Lung (tissue), 16 donors: ENCODE data around the gene TRIM5. TPM values are rescaled to one million over a fixed set of nuclear protein-coding genes. Genes with fewer than 3 reads are reported as not detected.

Experiments
- ATAC-seq: fragments of 200-7000 bp; cut with Tn5 transposase; one replicate; pipeline ENCODE4 v1.9.1; 2020; ENCODE audit warnings: moderate number of reproducible peaks; ENCODE audit not compliant: insufficient read depth, low FRiP score
- DNase-seq, 3 donors: peaks; one replicate each; pipeline ENCODE4 v3.0.0-alpha.2; 2013 to 2017
- H3K27ac ChIP-seq, 2 donors: one replicate each; pipeline ENCODE4 v1.5.1; 2013; ENCODE audit warnings: mild to moderate bottlenecking in 2 of 2, moderate library complexity in 2 of 2, control low read depth in 1 of 2, inconsistent platforms in 1 of 2, low read depth in 1 of 2, low read length in 1 of 2
- H3K27me3 ChIP-seq, 3 donors: one replicate each; pipeline ENCODE4 v1.5.1; 2013; ENCODE audit warnings: low read length in 2 of 3; ENCODE audit not compliant: control insufficient read depth in 3 of 3, insufficient read depth in 3 of 3
- H3K36me3 ChIP-seq, 4 donors: one replicate each; pipeline ENCODE4 v1.5.1; 2013; ENCODE audit warnings: low read length in 4 of 4, mild to moderate bottlenecking in 1 of 4, moderate library complexity in 1 of 4; ENCODE audit not compliant: control insufficient read depth in 4 of 4, insufficient read depth in 4 of 4
- H3K4me1 ChIP-seq, 5 donors: one replicate each; pipeline ENCODE4 v1.5.1; 2013; ENCODE audit warnings: low read length in 5 of 5, mild to moderate bottlenecking in 2 of 5, moderate library complexity in 1 of 5; ENCODE audit not compliant: control insufficient read depth in 5 of 5, insufficient read depth in 5 of 5
- H3K4me3 ChIP-seq: one replicate; pipeline ENCODE4 v1.5.1; 2013; ENCODE audit warnings: mild to moderate bottlenecking, control low read depth, moderate library complexity
- H3K9ac ChIP-seq, 2 donors: one replicate each; pipeline ENCODE4 v1.5.1; 2013; ENCODE audit warnings: low read length in 2 of 2, control low read depth in 1 of 2; ENCODE audit not compliant: insufficient read depth in 1 of 2
- H3K9me3 ChIP-seq, 4 donors: one replicate each; pipeline ENCODE4 v1.5.1; 2013; ENCODE audit warnings: low read length in 3 of 4, mild to moderate bottlenecking in 1 of 4, moderate library complexity in 1 of 4; ENCODE audit not compliant: control insufficient read depth in 4 of 4, insufficient read depth in 3 of 4
- WGBS, 2 donors: extraction: QIAGEN DNeasy Blood & Tissue Kit; methylation state at CpG; one replicate each; pipeline ENCODE4 v1.1.7; 2013; 5-methylcytosine and 5-hydroxymethylcytosine counted together
- long read RNA-seq, 5 donors: transcript quantifications; one replicate each; lab custom pipeline, GENCODE V29; 2026
- polyA plus RNA-seq, 2 donors: library from polyadenylated mRNA; stranded (reverse); fragments of 200-250 nt; gene quantifications; one replicate each; pipeline ENCODE4 v1.2.1, GENCODE V29; 2013
- total RNA-seq, 2 donors: library from RNA; depleted of rRNA in 1 of 2; stranded (reverse); fragments of >200 nt in 1 of 2; gene quantifications; one replicate each; pipeline ENCODE4 v1.2.1, GENCODE V29; 2014 to 2021
- TF ChIP-seq, protein P1 (sequence below): IDR thresholded peaks from 2 replicates; pipeline ENCODE4 v1.5.1; 2012; ENCODE audit warnings: mild to moderate bottlenecking; ENCODE audit errors: control extremely low read depth, extremely low read depth
- donor health status: control.
- donor health status: control.
- donor health status: Bipolar disorder and iron deficiency.
- donor health status: healthy.
- donor health status: DM: yes; HTN: yes; CAD: no.

TRIM5 gene, protein sequence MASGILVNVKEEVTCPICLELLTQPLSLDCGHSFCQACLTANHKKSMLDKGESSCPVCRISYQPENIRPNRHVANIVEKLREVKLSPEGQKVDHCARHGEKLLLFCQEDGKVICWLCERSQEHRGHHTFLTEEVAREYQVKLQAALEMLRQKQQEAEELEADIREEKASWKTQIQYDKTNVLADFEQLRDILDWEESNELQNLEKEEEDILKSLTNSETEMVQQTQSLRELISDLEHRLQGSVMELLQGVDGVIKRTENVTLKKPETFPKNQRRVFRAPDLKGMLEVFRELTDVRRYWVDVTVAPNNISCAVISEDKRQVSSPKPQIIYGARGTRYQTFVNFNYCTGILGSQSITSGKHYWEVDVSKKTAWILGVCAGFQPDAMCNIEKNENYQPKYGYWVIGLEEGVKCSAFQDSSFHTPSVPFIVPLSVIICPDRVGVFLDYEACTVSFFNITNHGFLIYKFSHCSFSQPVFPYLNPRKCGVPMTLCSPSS
- 10 to 100 TPM; 34.1 to 46.0 TPM for total RNA-seq
- polyA plus RNA-seq: 10 to 100 TPM; 12.3 to 15.3 TPM
- long read RNA-seq, donor 1, partial matches to known transcripts: 32 of 36 reads
- long read RNA-seq, donor 1, other reads (novel, unspliced or antisense): 0 of 36 reads
- long read RNA-seq, donor 2, partial matches to known transcripts: 0 of 1 reads
- long read RNA-seq, donor 2, other reads (novel, unspliced or antisense): 0 of 1 reads
- long read RNA-seq, donor 3, partial matches to known transcripts: 0 of 1 reads
- long read RNA-seq, donor 3, other reads (novel, unspliced or antisense): 0 of 1 reads
- long read RNA-seq, donor 4: 0 reads
- long read RNA-seq, donor 5, partial matches to known transcripts: 34 of 35 reads
- long read RNA-seq, donor 5, other reads (novel, unspliced or antisense): 0 of 35 reads

- H3K4me1 ChIP-seq: peaks cover 0 to 8% (median 5%) of the 10 kb centered on the region in 5 donors
- peak; percentile 94 to 98 (median 98) for DNase-seq
- WGBS, 2 donors: 1 to 2% methylated on average over 13 of the region's 13 CpGs
- no peaks in the 10 kb centered on the region for H3K27me3 ChIP-seq
- TF ChIP-seq, protein P1, sequence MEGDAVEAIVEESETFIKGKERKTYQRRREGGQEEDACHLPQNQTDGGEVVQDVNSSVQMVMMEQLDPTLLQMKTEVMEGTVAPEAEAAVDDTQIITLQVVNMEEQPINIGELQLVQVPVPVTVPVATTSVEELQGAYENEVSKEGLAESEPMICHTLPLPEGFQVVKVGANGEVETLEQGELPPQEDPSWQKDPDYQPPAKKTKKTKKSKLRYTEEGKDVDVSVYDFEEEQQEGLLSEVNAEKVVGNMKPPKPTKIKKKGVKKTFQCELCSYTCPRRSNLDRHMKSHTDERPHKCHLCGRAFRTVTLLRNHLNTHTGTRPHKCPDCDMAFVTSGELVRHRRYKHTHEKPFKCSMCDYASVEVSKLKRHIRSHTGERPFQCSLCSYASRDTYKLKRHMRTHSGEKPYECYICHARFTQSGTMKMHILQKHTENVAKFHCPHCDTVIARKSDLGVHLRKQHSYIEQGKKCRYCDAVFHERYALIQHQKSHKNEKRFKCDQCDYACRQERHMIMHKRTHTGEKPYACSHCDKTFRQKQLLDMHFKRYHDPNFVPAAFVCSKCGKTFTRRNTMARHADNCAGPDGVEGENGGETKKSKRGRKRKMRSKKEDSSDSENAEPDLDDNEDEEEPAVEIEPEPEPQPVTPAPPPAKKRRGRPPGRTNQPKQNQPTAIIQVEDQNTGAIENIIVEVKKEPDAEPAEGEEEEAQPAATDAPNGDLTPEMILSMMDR: peak; percentile 41
- peaks cover 0 to 2% (median 0%) of the 10 kb centered on the region in 4 donors for H3K9me3 ChIP-seq
- H3K9ac ChIP-seq: peak within 1 kb of the TSS; percentile 93 to 96
- H3K4me3 ChIP-seq: peak within 1 kb of the TSS; percentile 52
- H3K36me3 ChIP-seq: peaks cover 0 to 6% (median 2%) of the 10 kb centered on the region in 4 donors
- H3K27ac ChIP-seq: peak within 1 kb of the TSS; percentile 88 to 99
- peak; percentile 97 for ATAC-seq
Measured at GRCh38 chr11:5684646-5685362, at the start of gene TRIM5. TRIM5 (minus strand) TSS chr11:5685074; CDS start chr11:5680177, 4,897 bp downstream.

GRCh38 chr11:5727691-5728090, 42.8 kb upstream of the TRIM5 start:
- H3K4me3 ChIP-seq: no peak overlapping the region
- no peaks in the 10 kb centered on the region for H3K4me1 ChIP-seq
- H3K9ac ChIP-seq: no peak overlapping the region
- no peaks in the 10 kb centered on the region for H3K27me3 ChIP-seq
- WGBS, 2 donors: 95 to 97% methylated on average over 1 of the region's 1 CpG
- ATAC-seq (no peak), DNase-seq (no peak)
- H3K36me3 ChIP-seq: no peaks in the 10 kb centered on the region
- TF ChIP-seq, protein P1: no peak
- H3K9me3 ChIP-seq: no peaks in the 10 kb centered on the region
- no peak overlapping the region for H3K27ac ChIP-seq

DNA sequence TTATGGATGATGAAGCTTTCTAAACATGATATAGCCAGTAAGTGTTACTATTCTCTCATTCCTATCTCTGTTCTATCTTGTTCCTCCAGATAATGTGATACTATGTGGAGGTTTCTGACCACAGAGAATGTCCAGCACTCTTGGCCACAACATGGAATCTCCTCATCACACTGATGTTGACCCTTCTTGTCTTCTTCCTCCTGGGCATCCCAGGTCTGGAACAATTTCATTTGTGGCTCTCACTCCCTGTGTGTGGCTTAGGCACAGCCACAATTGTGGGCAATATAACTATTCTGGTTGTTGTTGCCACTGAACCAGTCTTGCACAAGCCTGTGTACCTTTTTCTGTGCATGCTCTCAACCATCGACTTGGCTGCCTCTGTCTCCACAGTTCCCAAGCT, 41.5 kb upstream of the TRIM5 start:
- no peak for DNase-seq
- WGBS, 2 donors: 93 to 96% methylated on average over 1 of the region's 1 CpG
- Histone ChIP-seq H3K9ac (no peak overlapping the region), H3K36me3 (no peaks in the 10 kb centered on the region), H3K27me3 (no peaks in the 10 kb centered on the region), H3K9me3 (no peaks in the 10 kb centered on the region), H3K27ac (no peak overlapping the region), H3K4me1 (no peaks in the 10 kb centered on the region), H3K4me3 (no peak overlapping the region)
- ATAC-seq: no peak
- TF ChIP-seq, protein P1: no peak
